ENCODE results near the gene CAMKV. TPM values are rescaled to one million over a fixed set of nuclear protein-coding genes. Genes with fewer than 3 reads are reported as not detected.

Gene CAMKV
- total RNA-seq, 1 experiment from 2014 or later: 0.10 TPM

GRCh38 chr3:49855662-49856061, 14.0 kb downstream of the CAMKV start (continued):
- TF ChIP-seq ZFX (IDR thresholded peaks at IDR 0.05): no peak
- TF ChIP-seq SRF (IDR thresholded peaks at IDR 0.05; ENCODE audit: low read depth): no peak
- TF ChIP-seq CEBPB (IDR thresholded peaks at IDR 0.05; ENCODE audit: low read depth): no peak
- no peak for TF ChIP-seq YY1 (IDR thresholded peaks at IDR 0.05; ENCODE audit: extremely low read depth, insufficient replicate concordance, low read depth, low read length)

- Histone ChIP-seq H3K27ac (ENCODE audit: low read depth, low read length) (no peak overlapping the region), H3K9me2 (ENCODE audit: insufficient read depth) (no peaks in the 10 kb centered on the region), H4K20me1 (ENCODE audit: insufficient read depth) (no peaks in the 10 kb centered on the region; the same call in 1 of the 2 replicates), H2AFZ (ENCODE audit: low read depth, low read length, poor library complexity, severe bottlenecking) (no peak overlapping the region), H3K9me3 (ENCODE audit: control insufficient read depth in 1 of 2, insufficient read depth in 1 of 2, low read depth in 1 of 2, low read length in 2 of 2) (no peaks in the 10 kb centered on the region), H3K27me3 (ENCODE audit: insufficient read depth, low read length) (no peaks in the 10 kb centered on the region), H3K9ac (ENCODE audit: low read length) (no peak overlapping the region), H3K79me2 (ENCODE audit: insufficient read depth, low read length) (peaks cover 5% of the 10 kb centered on the region; the same call in 1 of the 2 replicates), H3K4me1 (ENCODE audit: control insufficient read depth in 1 of 2, insufficient read depth in 2 of 2, low read length in 2 of 2) (peaks cover 4 to 10% of the 10 kb centered on the region in 2 experiments; a peak in 1 of 4 replicates), H3K4me3 (replicated peaks in 1 of 2; ENCODE audit: low read depth in 1 of 2, low read length in 2 of 2) (no peak overlapping the region), H3K4me2 (ENCODE audit: low read length) (no peak overlapping the region), H3K36me3 (ENCODE audit: control insufficient read depth in 1 of 2, insufficient read depth in 2 of 2, low read length in 2 of 2) (peaks cover 18 to 35% of the 10 kb centered on the region in 2 experiments; a peak in 3 of 4 replicates)
- ATAC-seq: no peak
- no peak for DNase-seq (ENCODE audit: low read depth, low spot score)
- ChIA-PET RAD21 (ENCODE audit: low non-redundant PET in 1 of 2, low total read pairs in 2 of 2, uncharacterized antibody in 2 of 2, unreplicated experiment in 2 of 2) (no interaction called here), POLR2A (no interaction called here), CTCF (no interaction called here)
- intact Hi-C loops (cut with micrococcal nuclease): no loop called here
- BruUV-seq (replicated peaks): no TSS peak
- TF ChIP-seq ZFX (IDR thresholded peaks at IDR 0.05) (no peak), JUND (IDR thresholded peaks at IDR 0.05) (no peak), SIN3A (IDR thresholded peaks at IDR 0.05; ENCODE audit: low read depth) (no peak), YY1 (IDR thresholded peaks at IDR 0.05; ENCODE audit: extremely low read depth, insufficient replicate concordance, low read depth, low read length) (no peak), EGR1 (IDR thresholded peaks at IDR 0.05; ENCODE audit: low read depth) (no peak), POLR2A (IDR thresholded peaks at IDR 0.05; ENCODE audit: borderline replicate concordance, extremely low read depth, insufficient read depth, insufficient read length) (no peak), SP1 (IDR thresholded peaks at IDR 0.05; ENCODE audit: low read depth) (no peak), CEBPB (IDR thresholded peaks at IDR 0.05; ENCODE audit: low read depth) (no peak), CBX3 (IDR thresholded peaks at IDR 0.05; ENCODE audit: low read depth) (no peak), SRF (IDR thresholded peaks at IDR 0.05; ENCODE audit: low read depth) (no peak), TCF7L2 (IDR thresholded peaks at IDR 0.05; ENCODE audit: borderline replicate concordance, extremely low read depth, insufficient read depth, insufficient read length) (no peak), EZH2phosphoT487 (IDR thresholded peaks at IDR 0.05; ENCODE audit: borderline replicate concordance) (no peak), ZNF274 (IDR thresholded peaks at IDR 0.05; ENCODE audit: low read depth, low read length) (no peak), ELF1 (IDR thresholded peaks at IDR 0.05; ENCODE audit: borderline replicate concordance, low read depth) (no peak), FOSL1 (IDR thresholded peaks at IDR 0.05; ENCODE audit: low read depth) (no peak)
- TF ChIP-seq, protein P1, sequence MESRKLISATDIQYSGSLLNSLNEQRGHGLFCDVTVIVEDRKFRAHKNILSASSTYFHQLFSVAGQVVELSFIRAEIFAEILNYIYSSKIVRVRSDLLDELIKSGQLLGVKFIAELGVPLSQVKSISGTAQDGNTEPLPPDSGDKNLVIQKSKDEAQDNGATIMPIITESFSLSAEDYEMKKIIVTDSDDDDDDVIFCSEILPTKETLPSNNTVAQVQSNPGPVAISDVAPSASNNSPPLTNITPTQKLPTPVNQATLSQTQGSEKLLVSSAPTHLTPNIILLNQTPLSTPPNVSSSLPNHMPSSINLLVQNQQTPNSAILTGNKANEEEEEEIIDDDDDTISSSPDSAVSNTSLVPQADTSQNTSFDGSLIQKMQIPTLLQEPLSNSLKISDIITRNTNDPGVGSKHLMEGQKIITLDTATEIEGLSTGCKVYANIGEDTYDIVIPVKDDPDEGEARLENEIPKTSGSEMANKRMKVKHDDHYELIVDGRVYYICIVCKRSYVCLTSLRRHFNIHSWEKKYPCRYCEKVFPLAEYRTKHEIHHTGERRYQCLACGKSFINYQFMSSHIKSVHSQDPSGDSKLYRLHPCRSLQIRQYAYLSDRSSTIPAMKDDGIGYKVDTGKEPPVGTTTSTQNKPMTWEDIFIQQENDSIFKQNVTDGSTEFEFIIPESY (IDR thresholded peaks at IDR 0.05; ENCODE audit: extremely low read depth, insufficient replicate concordance, low read length): no peak
- TF ChIP-seq, protein P2, sequence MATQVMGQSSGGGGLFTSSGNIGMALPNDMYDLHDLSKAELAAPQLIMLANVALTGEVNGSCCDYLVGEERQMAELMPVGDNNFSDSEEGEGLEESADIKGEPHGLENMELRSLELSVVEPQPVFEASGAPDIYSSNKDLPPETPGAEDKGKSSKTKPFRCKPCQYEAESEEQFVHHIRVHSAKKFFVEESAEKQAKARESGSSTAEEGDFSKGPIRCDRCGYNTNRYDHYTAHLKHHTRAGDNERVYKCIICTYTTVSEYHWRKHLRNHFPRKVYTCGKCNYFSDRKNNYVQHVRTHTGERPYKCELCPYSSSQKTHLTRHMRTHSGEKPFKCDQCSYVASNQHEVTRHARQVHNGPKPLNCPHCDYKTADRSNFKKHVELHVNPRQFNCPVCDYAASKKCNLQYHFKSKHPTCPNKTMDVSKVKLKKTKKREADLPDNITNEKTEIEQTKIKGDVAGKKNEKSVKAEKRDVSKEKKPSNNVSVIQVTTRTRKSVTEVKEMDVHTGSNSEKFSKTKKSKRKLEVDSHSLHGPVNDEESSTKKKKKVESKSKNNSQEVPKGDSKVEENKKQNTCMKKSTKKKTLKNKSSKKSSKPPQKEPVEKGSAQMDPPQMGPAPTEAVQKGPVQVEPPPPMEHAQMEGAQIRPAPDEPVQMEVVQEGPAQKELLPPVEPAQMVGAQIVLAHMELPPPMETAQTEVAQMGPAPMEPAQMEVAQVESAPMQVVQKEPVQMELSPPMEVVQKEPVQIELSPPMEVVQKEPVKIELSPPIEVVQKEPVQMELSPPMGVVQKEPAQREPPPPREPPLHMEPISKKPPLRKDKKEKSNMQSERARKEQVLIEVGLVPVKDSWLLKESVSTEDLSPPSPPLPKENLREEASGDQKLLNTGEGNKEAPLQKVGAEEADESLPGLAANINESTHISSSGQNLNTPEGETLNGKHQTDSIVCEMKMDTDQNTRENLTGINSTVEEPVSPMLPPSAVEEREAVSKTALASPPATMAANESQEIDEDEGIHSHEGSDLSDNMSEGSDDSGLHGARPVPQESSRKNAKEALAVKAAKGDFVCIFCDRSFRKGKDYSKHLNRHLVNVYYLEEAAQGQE (IDR thresholded peaks at IDR 0.05; ENCODE audit: low read depth): no peak
- TF ChIP-seq, protein P3, sequence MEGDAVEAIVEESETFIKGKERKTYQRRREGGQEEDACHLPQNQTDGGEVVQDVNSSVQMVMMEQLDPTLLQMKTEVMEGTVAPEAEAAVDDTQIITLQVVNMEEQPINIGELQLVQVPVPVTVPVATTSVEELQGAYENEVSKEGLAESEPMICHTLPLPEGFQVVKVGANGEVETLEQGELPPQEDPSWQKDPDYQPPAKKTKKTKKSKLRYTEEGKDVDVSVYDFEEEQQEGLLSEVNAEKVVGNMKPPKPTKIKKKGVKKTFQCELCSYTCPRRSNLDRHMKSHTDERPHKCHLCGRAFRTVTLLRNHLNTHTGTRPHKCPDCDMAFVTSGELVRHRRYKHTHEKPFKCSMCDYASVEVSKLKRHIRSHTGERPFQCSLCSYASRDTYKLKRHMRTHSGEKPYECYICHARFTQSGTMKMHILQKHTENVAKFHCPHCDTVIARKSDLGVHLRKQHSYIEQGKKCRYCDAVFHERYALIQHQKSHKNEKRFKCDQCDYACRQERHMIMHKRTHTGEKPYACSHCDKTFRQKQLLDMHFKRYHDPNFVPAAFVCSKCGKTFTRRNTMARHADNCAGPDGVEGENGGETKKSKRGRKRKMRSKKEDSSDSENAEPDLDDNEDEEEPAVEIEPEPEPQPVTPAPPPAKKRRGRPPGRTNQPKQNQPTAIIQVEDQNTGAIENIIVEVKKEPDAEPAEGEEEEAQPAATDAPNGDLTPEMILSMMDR (IDR thresholded peaks at IDR 0.05 in 2 of 3, conservative IDR thresholded peaks at IDR 0.05 in 1 of 3; ENCODE audit: borderline replicate concordance in 1 of 3, insufficient read depth in 1 of 3, low read depth in 2 of 3, low read length in 2 of 3): no peak
- TF ChIP-seq, protein P4, sequence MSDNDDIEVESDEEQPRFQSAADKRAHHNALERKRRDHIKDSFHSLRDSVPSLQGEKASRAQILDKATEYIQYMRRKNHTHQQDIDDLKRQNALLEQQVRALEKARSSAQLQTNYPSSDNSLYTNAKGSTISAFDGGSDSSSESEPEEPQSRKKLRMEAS (IDR thresholded peaks at IDR 0.05): no peak
Observed at GRCh38 chr3:49845694-49846093, 24.0 kb downstream of the CAMKV start.
